ENCODE data around the gene RPS16. TPM values are rescaled to one million over a fixed set of nuclear protein-coding genes. Genes with fewer than 3 reads are reported as not detected.

Gene RPS16
- 259 TPM for total RNA-seq

DNA sequence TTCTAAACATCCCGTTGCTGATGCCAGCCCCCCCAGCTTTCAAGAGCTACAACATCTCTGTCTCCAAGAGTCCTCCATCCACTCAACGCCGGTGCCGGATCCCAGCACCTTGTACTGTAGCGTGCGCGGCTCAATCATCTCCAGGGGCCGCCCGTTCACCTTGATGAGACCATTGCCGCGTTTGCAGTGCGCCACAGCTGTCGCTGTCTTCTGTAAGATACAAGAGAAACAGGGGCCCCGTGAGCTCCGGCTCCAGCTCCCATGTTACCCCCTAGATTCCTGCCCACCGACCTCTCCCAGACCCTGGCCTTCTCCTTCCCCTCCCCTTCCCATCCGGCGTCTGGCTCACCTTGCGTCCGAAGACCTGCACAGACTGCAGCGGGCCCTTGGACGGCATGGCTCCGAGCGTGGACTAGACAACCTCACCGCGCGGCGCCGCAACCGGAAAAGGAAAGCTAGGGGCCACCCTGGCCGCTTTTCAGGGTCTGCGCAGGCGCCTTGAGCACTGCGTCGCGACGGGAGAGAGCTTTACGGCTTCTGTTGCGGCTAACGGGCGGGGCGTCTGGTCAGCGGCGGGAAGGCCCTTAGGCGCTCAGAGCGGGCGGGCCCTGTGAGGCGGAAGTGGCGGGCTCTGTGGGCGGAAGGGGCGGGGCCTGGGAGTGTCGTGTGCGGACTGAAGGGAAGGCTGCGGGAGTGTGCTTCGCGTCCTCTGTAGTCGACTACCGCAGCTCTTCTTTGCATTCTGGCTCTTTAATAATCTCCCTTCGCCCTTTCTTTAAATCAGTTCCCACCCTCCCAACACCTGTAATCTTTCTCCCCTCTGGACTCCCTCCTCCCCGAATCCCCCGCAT, at the start of gene RPS16:
RPS16 (minus strand) TSS at position 451 of the 851 bp plus-strand sequence; CDS start at position 397, 54 bp downstream.

DNA sequence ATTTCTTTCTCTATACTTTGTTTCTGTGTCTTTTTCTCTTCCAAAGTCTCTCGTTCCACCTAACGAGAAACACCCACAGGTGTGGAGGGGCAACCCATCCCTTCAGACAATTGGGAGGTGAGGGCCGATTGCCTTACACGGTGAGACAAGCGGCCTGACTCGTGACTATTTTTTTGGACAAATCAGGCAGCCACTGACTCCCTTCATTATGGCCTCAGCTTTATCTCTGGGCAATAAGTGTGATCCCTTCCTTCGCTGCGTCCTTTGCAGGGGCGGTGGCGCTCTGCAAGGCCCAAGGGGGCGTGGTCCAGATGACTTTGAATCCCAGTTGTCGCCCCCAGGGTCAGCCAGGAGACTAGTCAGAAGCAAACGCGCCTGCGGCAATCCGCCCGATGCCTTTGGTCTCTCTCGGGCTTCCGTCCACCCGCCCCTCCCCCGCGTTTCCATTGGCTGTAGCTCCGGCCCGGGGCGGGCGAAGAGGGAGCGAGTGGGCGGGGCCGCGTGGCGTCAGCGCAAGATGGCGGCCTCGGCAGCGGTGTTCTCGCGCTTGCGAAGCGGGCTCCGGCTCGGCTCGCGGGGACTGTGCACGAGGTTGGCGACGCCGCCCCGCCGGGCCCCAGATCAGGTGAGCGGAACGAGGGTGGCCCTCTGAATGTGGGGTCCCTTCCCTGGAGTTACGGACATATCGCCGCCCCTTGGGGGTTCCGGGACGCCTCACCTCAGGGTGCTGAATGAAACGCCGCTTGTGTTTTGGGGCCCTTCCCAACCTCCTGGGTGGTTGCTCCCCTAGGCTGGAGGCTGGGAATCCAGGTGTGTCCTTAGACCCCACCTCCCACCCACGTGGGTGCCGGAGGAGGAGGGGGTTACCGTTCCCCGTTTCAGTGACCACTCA, 44.8 kb upstream of the RPS16 start, which contains the start of gene TIMM50:
TIMM50 (plus strand) TSS at position 502 of the 892 bp plus-strand sequence; CDS start at position 518, 16 bp downstream.

DNA sequence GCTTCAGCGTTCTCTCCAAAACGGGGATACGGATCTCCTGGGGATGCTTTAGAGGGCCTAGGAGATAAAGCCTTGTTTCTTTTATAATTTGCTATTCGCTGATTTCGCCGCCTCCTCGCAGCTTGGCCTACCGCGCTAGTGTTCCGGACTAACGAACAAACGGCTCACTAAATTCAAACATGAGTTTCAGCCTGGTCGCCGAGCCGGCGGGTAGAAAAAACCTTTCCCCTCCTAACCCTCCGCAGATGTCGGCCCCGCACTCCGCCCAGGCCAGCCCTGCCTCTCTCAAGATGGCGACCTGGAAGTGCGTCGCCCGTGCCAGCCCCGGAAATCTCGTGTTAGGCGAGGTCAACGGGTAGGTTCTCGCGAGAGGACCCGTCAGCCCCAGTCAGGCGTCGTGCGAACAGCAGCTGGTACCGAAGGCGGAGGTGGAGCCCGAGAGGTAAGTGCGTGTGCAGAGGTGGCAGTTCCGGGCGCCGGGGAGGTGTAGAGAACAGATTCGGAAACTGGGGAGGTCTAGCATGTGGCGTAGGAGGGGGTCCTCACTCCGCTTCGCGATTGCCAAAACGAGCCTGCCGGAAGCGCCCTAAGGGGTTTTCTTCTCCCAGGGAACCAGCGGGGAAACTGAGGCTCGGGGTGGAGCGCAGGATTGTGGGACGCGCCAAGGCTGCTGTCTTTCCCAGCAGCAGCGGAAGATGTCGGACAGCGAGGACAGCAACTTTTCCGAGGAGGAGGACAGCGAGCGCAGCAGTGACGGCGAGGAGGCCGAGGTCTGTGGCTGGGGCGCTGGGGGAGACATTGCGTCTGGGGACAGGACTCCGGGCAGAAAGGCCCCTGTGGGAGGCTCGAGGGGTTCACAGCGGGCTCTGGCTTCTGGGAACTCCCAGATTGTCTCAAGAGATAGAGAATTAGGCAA, 9.7 kb upstream of the RPS16 start, which contains the start of gene SUPT5H:
SUPT5H (plus strand) TSS at position 387 of the 916 bp plus-strand sequence; CDS start at position 696, 309 bp downstream.

DNA sequence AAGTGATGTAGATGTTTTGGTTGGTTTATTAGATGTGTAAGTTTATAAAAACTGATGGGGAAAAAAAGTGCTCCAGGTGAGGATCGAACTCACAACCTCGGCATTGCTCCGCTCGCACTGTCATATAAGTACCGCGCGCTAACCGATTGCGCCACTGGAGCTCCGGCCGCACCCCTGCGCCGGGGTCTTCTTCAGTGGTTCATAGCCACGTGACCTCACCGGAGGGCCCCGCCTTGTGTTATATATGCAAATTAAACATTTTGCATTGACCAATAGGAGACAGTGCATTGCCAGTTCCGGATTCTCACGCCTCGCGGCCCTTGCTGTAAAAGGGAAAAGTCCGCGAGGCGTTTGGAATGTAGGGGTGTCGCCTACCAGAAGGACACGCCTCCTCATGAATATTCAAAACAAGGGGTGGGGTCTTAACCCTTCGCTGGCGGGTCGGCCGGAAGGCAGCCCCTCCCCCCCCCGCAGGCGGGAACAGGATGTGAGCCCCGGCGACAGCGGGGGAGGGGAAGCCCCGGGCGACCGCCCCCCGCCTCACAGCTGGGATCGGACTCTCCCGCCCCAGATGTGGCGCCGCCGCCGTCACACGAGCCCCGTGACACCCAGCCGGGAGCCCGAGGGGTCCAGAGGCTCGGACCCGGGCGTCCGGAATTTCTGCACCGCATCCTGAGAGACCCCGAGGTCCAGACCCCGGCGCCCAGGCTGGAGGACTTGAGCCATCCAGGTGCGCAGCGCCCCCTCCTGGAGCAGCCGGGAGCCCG, 23.5 kb downstream of the RPS16 start, which contains the start of gene PLEKHG2:
PLEKHG2 (plus strand) TSS at position 570 of the 767 bp plus-strand sequence. CDS start 1,418 bp downstream, outside the sequence.

DNA sequence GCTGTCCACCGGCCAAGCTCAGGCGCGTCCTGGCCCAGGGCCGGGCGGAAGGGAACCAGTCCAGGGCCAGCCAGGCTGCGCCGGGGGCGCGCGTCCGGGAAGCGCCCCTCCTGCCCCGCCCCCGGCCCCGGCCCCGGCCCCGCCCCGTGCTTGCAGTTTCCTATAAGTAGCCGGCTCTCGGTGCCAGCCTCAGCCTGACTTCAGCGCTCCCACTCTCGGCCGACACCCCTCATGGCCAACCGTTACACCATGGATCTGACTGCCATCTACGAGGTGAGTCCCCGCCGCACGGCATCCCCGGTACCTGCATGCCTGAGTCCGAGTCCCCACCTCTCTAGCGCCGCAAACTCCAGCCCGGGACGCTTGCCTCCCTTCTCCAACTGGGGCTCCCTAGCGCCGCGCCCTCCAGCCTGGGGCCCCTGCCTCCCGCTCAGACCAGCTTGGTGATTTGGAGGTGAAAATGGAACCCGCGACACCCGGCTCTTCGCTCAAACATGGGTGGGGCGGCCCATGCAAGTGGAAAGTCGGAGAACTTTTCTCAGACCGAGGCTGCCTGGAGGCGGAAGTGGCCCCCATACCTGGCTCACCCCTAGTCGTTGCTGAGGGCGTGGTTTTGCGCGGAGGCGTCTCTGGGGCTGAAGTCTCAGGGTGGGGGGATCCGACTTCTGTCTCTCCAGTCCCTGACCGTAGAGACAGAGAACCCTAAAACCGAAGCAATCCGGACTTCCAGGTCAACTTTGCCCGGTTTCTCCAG, 28.9 kb downstream of the RPS16 start, which contains the start of gene ZFP36:
ZFP36 (plus strand) TSS at position 192 of the 754 bp plus-strand sequence; CDS start at position 250, 58 bp downstream.

DNA sequence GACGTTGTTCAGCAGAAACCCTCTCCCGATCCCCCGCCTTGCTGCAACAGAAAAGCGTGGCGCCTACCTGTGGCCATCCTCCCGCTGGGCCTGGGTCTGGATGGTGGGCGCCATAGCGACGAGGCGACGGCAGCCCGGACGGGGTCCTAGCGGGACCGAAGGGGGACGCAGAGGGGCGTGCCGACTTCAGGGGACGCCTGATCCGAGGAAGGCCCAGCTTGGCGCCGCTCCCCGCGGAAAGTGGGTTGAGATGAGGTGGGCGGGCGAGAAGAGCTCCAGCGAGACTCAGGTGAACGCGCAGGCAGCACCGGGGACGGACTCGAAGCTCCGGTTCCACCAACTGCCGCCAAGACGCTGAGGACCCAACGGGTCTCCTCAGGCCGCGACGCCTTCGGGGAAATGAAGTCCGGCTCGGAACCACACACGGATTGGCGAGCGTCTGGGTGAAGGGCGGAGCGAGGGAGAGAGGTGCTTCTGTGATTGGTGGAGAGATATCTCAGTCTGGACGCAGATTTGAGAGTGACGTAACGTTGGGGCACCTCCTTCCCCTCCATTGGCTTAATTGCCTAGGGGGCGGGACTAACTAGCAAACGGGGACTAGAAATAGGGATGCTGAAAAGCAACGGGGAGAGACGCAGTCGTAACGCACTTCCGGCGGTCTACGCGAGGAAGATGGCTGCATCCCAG, 44.9 kb downstream of the RPS16 start, which contains the start of the genes MED29 and PAF1:
MED29 (plus strand) TSS at position 628 of the 687 bp plus-strand sequence; CDS start at position 673, 45 bp downstream.
PAF1 (minus strand) TSS at position 356 of the 687 bp plus-strand sequence; CDS start at position 114, 242 bp downstream.

Small RNAs within 50 kb of the gene (small RNA-seq; reads per million reads assigned to genes)
- 0.12 reads per million for gene MIR4530 (ENCODE audit: low replicate concordance)

Other genes starting within 250 kb of the RPS16 start
- gene NCCRP1, start 239.0 kb downstream of the RPS16 start, total RNA-seq = 2.3 TPM
- not detected for gene SYCN, start 231.7 kb downstream of the RPS16 start, total RNA-seq
- not detected for gene IFNL3, start 190.9 kb downstream of the RPS16 start, total RNA-seq
- gene IFNL4, start 187.1 kb downstream of the RPS16 start, total RNA-seq = not detected
- gene IFNL2, start 167.6 kb downstream of the RPS16 start, total RNA-seq = not detected
- gene IFNL1, start 139.5 kb downstream of the RPS16 start, total RNA-seq = not detected
- 2.7 TPM for gene LRFN1, start 115.1 kb downstream of the RPS16 start, total RNA-seq
- 19.1 TPM for gene GMFG, start 99.9 kb downstream of the RPS16 start, total RNA-seq
- 87.2 TPM for gene SAMD4B, start 93.5 kb downstream of the RPS16 start, total RNA-seq
- 30.4 TPM for gene PAF1, start 44.8 kb downstream of the RPS16 start, total RNA-seq
- 58.0 TPM for gene MED29, start 44.6 kb downstream of the RPS16 start, total RNA-seq
- 56.6 TPM for gene ZFP36, start 29.1 kb downstream of the RPS16 start, total RNA-seq
- 76.6 TPM for gene PLEKHG2, start 23.3 kb downstream of the RPS16 start, total RNA-seq
- gene SUPT5H, start 9.6 kb upstream of the RPS16 start, total RNA-seq = 57.6 TPM
- gene TIMM50, start 44.9 kb upstream of the RPS16 start, total RNA-seq = 43.8 TPM
- gene DLL3, start 63.0 kb upstream of the RPS16 start, total RNA-seq = 0.35 TPM
- 4.7 TPM for gene SELENOV, start 79.2 kb upstream of the RPS16 start, total RNA-seq
- 4.7 TPM for gene EID2B, start 96.9 kb upstream of the RPS16 start, total RNA-seq
- 13.2 TPM for gene EID2, start 104.2 kb upstream of the RPS16 start, total RNA-seq
- not detected for gene LGALS13, start 166.6 kb upstream of the RPS16 start, total RNA-seq
- not detected for gene LGALS16, start 220.0 kb upstream of the RPS16 start, total RNA-seq